Esophagus squamous epithelium (tissue), 5 donors: ENCODE measurements around the gene AHRR. TPM values are rescaled to one million over a fixed set of nuclear protein-coding genes. Genes with fewer than 3 reads are reported as not detected.

Experiments used
- DNase-seq: peaks from one replicate; lab custom pipeline; 2025; lab: John Stamatoyannopoulos, UW
- H3K27ac ChIP-seq, 4 donors: fragments of 200-600 bp; sonication (generic); one replicate each; pipeline ENCODE4 v1.5.1; 2016 to 2019; ENCODE audit warnings: mild to moderate bottlenecking in 1 of 4
- H3K27me3 ChIP-seq, 4 donors: fragments of 200-600 bp; sonication (generic); 1 replicate in 3 of 4; 2 replicates in 1 of 4; pipeline versions ENCODE4 v1.5.1 to v1.6.0; 2017 to 2021; ENCODE audit warnings: antibody characterized with exemption in 1 of 4
- H3K36me3 ChIP-seq, 3 donors: fragments of 200-600 bp; sonication (generic); one replicate each; pipeline ENCODE4 v1.5.1; 2016 to 2019
- H3K4me1 ChIP-seq, 3 donors: fragments of 200-600 bp; sonication (generic); one replicate each; pipeline ENCODE4 v1.5.1; 2017 to 2019
- H3K4me3 ChIP-seq, 4 donors: fragments of 200-600 bp; sonication (generic); 1 replicate in 3 of 4; 2 replicates in 1 of 4; pipeline ENCODE4 v1.5.1; 2016 to 2019; ENCODE audit warnings: mild to moderate bottlenecking in 2 of 4, moderate library complexity in 1 of 4
- H3K9me3 ChIP-seq, 3 donors: fragments of 200-600 bp; sonication (generic); one replicate each; pipeline ENCODE4 v1.5.1; 2016 to 2019
- POLR2A ChIP-seq, 4 donors: fragments of 450-650 bp; IDR thresholded peaks; one replicate each; pipeline ENCODE4 v1.6.1; 2017; ENCODE audit warnings: antibody characterized with exemption in 4 of 4, mild to moderate bottlenecking in 4 of 4, moderate library complexity in 3 of 4
- WGBS, 2 donors: methylation state at CpG; one replicate each; pipeline ENCODE4 v1.1.5; 2018; 5-methylcytosine and 5-hydroxymethylcytosine counted together
- intact Hi-C: fragments of 100-400 bp; cut with DNase I; formaldehyde crosslinking; loops from one replicate; pipeline ENCODE4 v1.15.0; 2022
- total RNA-seq, 4 donors: library from RNA; depleted of rRNA; stranded (reverse); fragments of >200 nt; gene quantifications; one replicate each; pipeline ENCODE4 v1.1.0, GENCODE V29; 2016
- TF ChIP-seq, protein P1 (sequence below), 6 experiments: fragments of 450-650 bp in 4 of 6; fragments of 200-600 bp in 2 of 6; sonication (generic) in 2 of 6; IDR thresholded peaks; one replicate each; pipeline ENCODE4 v1.5.1; 2016 to 2019; ENCODE audit warnings: antibody characterized with exemption in 6 of 6, mild to moderate bottlenecking in 4 of 6, moderate library complexity in 4 of 6
- donor health status: DM: yes; HTN: yes; CAD: no.

The AHRR gene
- total RNA-seq, 4 donors from 2014 or later = 0.66 to 1.5 (median 1.1) TPM

- H3K36me3 ChIP-seq = no peaks in the 10 kb centered on the region
- TF ChIP-seq, protein P1, sequence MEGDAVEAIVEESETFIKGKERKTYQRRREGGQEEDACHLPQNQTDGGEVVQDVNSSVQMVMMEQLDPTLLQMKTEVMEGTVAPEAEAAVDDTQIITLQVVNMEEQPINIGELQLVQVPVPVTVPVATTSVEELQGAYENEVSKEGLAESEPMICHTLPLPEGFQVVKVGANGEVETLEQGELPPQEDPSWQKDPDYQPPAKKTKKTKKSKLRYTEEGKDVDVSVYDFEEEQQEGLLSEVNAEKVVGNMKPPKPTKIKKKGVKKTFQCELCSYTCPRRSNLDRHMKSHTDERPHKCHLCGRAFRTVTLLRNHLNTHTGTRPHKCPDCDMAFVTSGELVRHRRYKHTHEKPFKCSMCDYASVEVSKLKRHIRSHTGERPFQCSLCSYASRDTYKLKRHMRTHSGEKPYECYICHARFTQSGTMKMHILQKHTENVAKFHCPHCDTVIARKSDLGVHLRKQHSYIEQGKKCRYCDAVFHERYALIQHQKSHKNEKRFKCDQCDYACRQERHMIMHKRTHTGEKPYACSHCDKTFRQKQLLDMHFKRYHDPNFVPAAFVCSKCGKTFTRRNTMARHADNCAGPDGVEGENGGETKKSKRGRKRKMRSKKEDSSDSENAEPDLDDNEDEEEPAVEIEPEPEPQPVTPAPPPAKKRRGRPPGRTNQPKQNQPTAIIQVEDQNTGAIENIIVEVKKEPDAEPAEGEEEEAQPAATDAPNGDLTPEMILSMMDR (IDR thresholded peaks at IDR 0.05) = no peak
- no peak for TF ChIP-seq POLR2A (IDR thresholded peaks at IDR 0.05)
- peaks cover 0 to 7% (median 0%) of the 10 kb centered on the region in 3 donors for H3K9me3 ChIP-seq
- intact Hi-C loops = no loop called here
- DNase-seq = no peak
- 85 to 89% methylated on average over 6 to 8 of the region's 27 CpGs for WGBS, 2 donors
- H3K4me1 ChIP-seq = peaks cover 0 to 13% (median 6%) of the 10 kb centered on the region in 3 donors
- H3K27ac ChIP-seq = peak overlapping the region in 2 of 4 donors; percentile 48 to 52
- H3K27me3 ChIP-seq = peaks cover 0 to 29% (median 0%) of the 10 kb centered on the region in 4 donors
- H3K4me3 ChIP-seq = no peak overlapping the region
These were observed 21.3 kb downstream of the AHRR start for GRCh38 chr5:342501-343460.

DNA sequence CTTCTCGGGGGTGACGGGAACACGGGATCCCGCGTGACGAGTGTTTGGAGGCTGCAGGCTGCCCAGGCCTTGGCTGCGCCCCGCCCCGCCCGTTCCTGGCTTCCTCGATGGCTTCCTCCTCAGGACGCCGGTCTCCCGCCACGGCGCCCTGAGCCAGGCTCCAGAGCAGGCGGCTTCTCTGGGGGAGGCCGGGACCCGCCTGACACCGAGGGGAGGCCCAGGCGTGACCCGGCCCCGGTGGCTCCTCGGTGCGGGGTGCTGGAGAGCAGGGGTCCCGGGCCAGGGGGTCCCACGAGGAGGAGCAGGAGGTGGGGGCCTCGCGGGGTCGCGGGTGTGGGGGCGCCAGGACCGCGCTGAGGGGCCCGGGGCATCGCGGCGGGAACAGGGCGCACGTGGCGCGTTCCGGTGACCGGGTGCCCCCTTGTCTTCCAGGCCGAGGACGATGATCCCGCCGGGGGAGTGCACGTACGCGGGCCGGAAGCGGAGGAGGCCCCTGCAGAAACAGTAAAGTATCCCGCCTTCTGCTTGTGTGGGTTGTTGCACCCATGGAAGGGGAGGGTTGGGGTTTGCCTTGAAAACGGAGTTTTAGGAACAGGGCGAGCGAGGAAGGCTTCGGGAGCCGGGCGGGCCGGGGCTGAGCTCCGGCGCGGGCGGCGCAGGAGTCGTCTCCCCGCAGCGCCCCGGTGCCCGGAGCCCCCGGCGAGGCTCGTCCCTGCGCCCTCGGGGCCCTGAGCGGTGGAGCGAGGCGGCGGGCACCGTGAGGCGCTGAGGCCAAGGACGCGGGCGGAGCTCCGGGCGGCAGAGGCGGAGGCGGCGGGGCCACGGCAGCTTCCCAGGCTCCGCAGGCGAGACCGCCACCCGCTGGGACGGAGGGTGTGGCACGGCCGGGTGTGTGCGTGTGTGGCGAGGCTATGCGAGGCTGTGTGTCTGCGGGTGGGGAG, 22.2 kb downstream of the AHRR start:
- H3K4me1 ChIP-seq = peaks cover 0 to 13% (median 6%) of the 10 kb centered on the region in 3 donors
- DNase-seq = no peak
- no peaks in the 10 kb centered on the region for H3K36me3 ChIP-seq
- intact Hi-C loops = no loop called here
- peak overlapping the region in 2 of 4 donors; percentile 48 to 52 for H3K27ac ChIP-seq
- peaks cover 0 to 7% (median 0%) of the 10 kb centered on the region in 3 donors for H3K9me3 ChIP-seq
- WGBS, 2 donors = 29 to 70% methylated on average over 2 to 14 of the region's 102 CpGs
- no peak for TF ChIP-seq POLR2A (IDR thresholded peaks at IDR 0.05)
- TF ChIP-seq, protein P1 (IDR thresholded peaks at IDR 0.05) = peak in 1 of 6 experiments; percentile 11
- H3K27me3 ChIP-seq = peaks cover 0 to 35% (median 0%) of the 10 kb centered on the region in 4 donors
- peak overlapping the region; percentile 30 to 72 (median 45) for H3K4me3 ChIP-seq

DNA sequence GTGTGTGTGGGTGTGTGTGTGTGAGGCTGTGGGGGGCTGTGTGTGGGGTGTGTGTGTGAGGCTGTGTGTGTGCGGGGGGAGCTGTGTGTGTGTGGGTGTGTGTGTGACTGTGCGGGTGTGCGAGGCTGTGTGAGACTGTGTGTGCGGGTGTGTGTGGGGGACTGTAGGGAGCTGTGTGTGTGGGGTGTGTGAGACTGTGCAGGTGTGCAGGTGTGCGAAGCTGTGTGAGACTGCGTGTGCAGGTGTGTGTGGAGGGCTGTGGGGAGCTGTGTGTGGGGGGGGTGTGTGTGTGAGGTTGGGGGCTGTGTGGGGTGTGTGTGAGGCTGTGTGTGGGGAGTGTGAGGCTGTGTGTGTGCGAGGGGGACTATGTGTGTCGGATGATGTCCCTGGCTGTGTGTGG, 23.2 kb downstream of the AHRR start:
- no peak for DNase-seq
- H3K27me3 ChIP-seq = peaks cover 0 to 43% (median 0%) of the 10 kb centered on the region in 4 donors
- H3K36me3 ChIP-seq = no peaks in the 10 kb centered on the region
- peaks cover 0 to 13% (median 6%) of the 10 kb centered on the region in 3 donors for H3K4me1 ChIP-seq
- peaks cover 0 to 7% (median 0%) of the 10 kb centered on the region in 3 donors for H3K9me3 ChIP-seq
- 87 to 100% methylated on average over 6 to 7 of the region's 8 CpGs for WGBS, 2 donors
- no peak for TF ChIP-seq POLR2A (IDR thresholded peaks at IDR 0.05)
- TF ChIP-seq, protein P1 (IDR thresholded peaks at IDR 0.05) = no peak
- no peak overlapping the region for H3K4me3 ChIP-seq
- intact Hi-C loops = no loop called here
- no peak overlapping the region for H3K27ac ChIP-seq

DNA sequence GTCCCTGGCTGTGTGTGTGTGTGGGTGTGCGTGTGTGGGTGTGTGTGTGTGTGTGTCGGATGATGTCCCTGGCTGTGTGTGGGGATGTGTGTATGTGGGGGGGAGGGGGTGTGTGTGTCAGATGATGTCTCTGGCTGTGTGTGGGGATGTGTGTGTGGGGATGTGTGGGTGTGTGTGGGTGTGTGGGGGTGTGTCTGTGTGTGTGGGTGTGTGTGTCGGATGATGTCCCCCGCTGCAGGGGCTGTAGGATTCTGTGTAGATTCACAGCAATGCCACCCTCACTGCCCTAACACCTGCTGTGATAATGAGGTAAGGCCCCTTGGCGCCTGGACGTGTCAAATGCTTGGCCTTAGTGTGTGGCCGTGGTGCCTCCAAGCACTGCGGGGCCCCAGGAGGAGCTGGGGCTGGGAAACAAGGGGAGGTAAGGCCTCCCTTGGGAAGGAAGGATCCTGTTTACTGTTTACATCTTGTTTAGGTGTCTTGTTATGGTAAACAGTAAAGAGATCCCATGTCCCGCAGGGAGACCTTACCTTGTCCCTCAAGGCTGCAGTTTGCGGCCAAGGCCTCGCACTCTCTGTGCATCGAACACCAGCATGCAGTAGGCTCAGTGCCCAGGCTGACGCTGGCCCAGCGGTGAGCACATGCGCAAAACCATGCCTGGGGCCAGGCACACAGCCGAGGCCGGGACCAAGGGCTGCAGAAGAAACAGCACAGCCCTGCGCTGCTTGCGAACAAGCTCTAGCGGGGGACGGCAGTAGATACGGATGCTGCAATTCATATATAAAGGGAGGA, 24.1 kb downstream of the AHRR start:
- peaks cover 0 to 49% (median 0%) of the 10 kb centered on the region in 4 donors for H3K27me3 ChIP-seq
- H3K4me1 ChIP-seq = peaks cover 0 to 16% (median 6%) of the 10 kb centered on the region in 3 donors
- H3K4me3 ChIP-seq = no peak overlapping the region
- 72 to 73% methylated on average over 5 to 17 of the region's 22 CpGs for WGBS, 2 donors
- no peak for DNase-seq
- H3K27ac ChIP-seq = no peak overlapping the region
- intact Hi-C loops = no loop called here
- TF ChIP-seq, protein P1 (IDR thresholded peaks at IDR 0.05) = no peak
- no peak for TF ChIP-seq POLR2A (IDR thresholded peaks at IDR 0.05)
- H3K9me3 ChIP-seq = peaks cover 0 to 7% (median 0%) of the 10 kb centered on the region in 3 donors
- H3K36me3 ChIP-seq = no peaks in the 10 kb centered on the region
